ENCODE data around the gene WDR27.

The WDR27 gene

GRCh38 chr6:169499848-169500247 lies 202.0 kb downstream of the WDR27 start:
- TF ChIP-seq CTCF (IDR thresholded peaks at IDR 0.05; ENCODE audit: low read depth, low read length, missing control alignments): no peak
- no peak for DNase-seq (ENCODE audit: low read depth)
- in situ Hi-C loops (cut with HindIII; ENCODE audit: low sequenced_read_pairs): no loop called here
- no peak overlapping the region for H3K4me3 ChIP-seq (ENCODE audit: low read depth, low read length)

GRCh38 chr6:169498916-169499513 lies 202.8 kb downstream of the WDR27 start:
- DNase-seq (ENCODE audit: low read depth): no peak
- TF ChIP-seq CTCF (IDR thresholded peaks at IDR 0.05; ENCODE audit: low read depth, low read length, missing control alignments): no peak
- in situ Hi-C loops (cut with HindIII; ENCODE audit: low sequenced_read_pairs): no loop called here
- no peak overlapping the region for H3K4me3 ChIP-seq (ENCODE audit: low read depth, low read length)

- no peak overlapping the region for H3K4me3 ChIP-seq (ENCODE audit: low read depth, low read length)
- TF ChIP-seq CTCF (IDR thresholded peaks at IDR 0.05; ENCODE audit: low read depth, low read length, missing control alignments): no peak
- in situ Hi-C loops (cut with HindIII; ENCODE audit: low sequenced_read_pairs): no loop called here
- DNase-seq (ENCODE audit: low read depth): no peak
Observed at GRCh38 chr6:169495601-169496000, 206.2 kb downstream of the WDR27 start.

GRCh38 chr6:169494038-169494437 lies 207.8 kb downstream of the WDR27 start:
- H3K4me3 ChIP-seq (ENCODE audit: low read depth, low read length): no peak overlapping the region
- no peak for DNase-seq (ENCODE audit: low read depth)
- in situ Hi-C loops (cut with HindIII; ENCODE audit: low sequenced_read_pairs): no loop called here
- no peak for TF ChIP-seq CTCF (IDR thresholded peaks at IDR 0.05; ENCODE audit: low read depth, low read length, missing control alignments)

GRCh38 chr6:169491482-169491881 lies 210.3 kb downstream of the WDR27 start:
- no peak overlapping the region for H3K4me3 ChIP-seq (ENCODE audit: low read depth, low read length)
- in situ Hi-C loops (cut with HindIII; ENCODE audit: low sequenced_read_pairs): no loop called here
- no peak for TF ChIP-seq CTCF (IDR thresholded peaks at IDR 0.05; ENCODE audit: low read depth, low read length, missing control alignments)
- DNase-seq (ENCODE audit: low read depth): no peak

GRCh38 chr6:169490830-169491229 lies 211.0 kb downstream of the WDR27 start:
- DNase-seq (ENCODE audit: low read depth): no peak
- H3K4me3 ChIP-seq (ENCODE audit: low read depth, low read length): no peak overlapping the region
- in situ Hi-C loops (cut with HindIII; ENCODE audit: low sequenced_read_pairs): no loop called here
- no peak for TF ChIP-seq CTCF (IDR thresholded peaks at IDR 0.05; ENCODE audit: low read depth, low read length, missing control alignments)
